ENCODE results near the gene PCGF1. TPM values are rescaled to one million over a fixed set of nuclear protein-coding genes. Genes with fewer than 3 reads are reported as not detected.

PCGF1 gene
- total and polyA plus RNA-seq, 9 of the 15 experiments (the other 6 are each of a cell fraction or from before 2014, with no cell fraction given): 20.3 to 45.7 (median 29.3) TPM

GRCh38 chr2:74530239-74531187 lies 23.0 kb upstream of the PCGF1 start (continued):
- TF ChIP-seq, protein P1, sequence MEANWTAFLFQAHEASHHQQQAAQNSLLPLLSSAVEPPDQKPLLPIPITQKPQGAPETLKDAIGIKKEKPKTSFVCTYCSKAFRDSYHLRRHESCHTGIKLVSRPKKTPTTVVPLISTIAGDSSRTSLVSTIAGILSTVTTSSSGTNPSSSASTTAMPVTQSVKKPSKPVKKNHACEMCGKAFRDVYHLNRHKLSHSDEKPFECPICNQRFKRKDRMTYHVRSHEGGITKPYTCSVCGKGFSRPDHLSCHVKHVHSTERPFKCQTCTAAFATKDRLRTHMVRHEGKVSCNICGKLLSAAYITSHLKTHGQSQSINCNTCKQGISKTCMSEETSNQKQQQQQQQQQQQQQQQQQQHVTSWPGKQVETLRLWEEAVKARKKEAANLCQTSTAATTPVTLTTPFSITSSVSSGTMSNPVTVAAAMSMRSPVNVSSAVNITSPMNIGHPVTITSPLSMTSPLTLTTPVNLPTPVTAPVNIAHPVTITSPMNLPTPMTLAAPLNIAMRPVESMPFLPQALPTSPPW (CRISPR knock-in tag; IDR thresholded peaks at IDR 0.05): peak; percentile 74
- TF ChIP-seq SMARCC2 (IDR thresholded peaks at IDR 0.05; ENCODE audit: low read depth) (peak; percentile 42), LCOR (CRISPR knock-in tag; IDR thresholded peaks at IDR 0.05) (peak; percentile 75), CC2D1A (IDR thresholded peaks at IDR 0.05) (peak; percentile 41; the same call in 1 of the 2 replicates), HLTF (IDR thresholded peaks at IDR 0.05) (no peak), ZBTB33 (CRISPR knock-in tag; IDR thresholded peaks at IDR 0.05) (no peak), HDAC8 (tag; IDR thresholded peaks at IDR 0.05) (no peak), NR3C1 (CRISPR knock-in tag; IDR thresholded peaks at IDR 0.05) (no peak), NONO (IDR thresholded peaks at IDR 0.05; ENCODE audit: low read depth in 2 of 2, low read length in 1 of 2) (no peak), THRA (IDR thresholded peaks at IDR 0.05) (no peak), NFYB (IDR thresholded peaks at IDR 0.05; ENCODE audit: extremely low read depth, insufficient read length) (no peak), ZNF740 (CRISPR knock-in tag; IDR thresholded peaks at IDR 0.05) (peak; percentile 89), ZNF740 (tag; IDR thresholded peaks at IDR 0.05) (peak in 1 of 2 experiments; percentile 85; a peak in 2 of 4 replicates), ZNF449 (CRISPR knock-in tag; IDR thresholded peaks at IDR 0.05) (no peak), MXI1 (IDR thresholded peaks at IDR 0.05; ENCODE audit: low read depth, low read length) (0 out of 2 replicates have a peak, but pooled peaks have one; percentile 48), ZNF354B (CRISPR knock-in tag; IDR thresholded peaks at IDR 0.05) (no peak), RBM15 (IDR thresholded peaks at IDR 0.05; ENCODE audit: insufficient read depth, low read length) (no peak)
- TF ChIP-seq, protein P2, sequence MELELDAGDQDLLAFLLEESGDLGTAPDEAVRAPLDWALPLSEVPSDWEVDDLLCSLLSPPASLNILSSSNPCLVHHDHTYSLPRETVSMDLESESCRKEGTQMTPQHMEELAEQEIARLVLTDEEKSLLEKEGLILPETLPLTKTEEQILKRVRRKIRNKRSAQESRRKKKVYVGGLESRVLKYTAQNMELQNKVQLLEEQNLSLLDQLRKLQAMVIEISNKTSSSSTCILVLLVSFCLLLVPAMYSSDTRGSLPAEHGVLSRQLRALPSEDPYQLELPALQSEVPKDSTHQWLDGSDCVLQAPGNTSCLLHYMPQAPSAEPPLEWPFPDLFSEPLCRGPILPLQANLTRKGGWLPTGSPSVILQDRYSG (tag; conservative IDR thresholded peaks at IDR 0.05; ENCODE audit: low read depth): no peak

Measured in K562 (cell line).